H1 (cell line): ENCODE measurements around the gene AKTIP. TPM values are rescaled to one million over a fixed set of nuclear protein-coding genes. Genes with fewer than 3 reads are reported as not detected.

ENCODE experiments used
- CTCF ChIA-PET: fragments of 300-600 bp; sonication (Branson Sonifier 250); formaldehyde crosslinking; loops from one replicate; lab custom pipeline; 2021; ENCODE audit not compliant: partially characterized antibody; lab: Charles Lee
- POLR2A ChIA-PET: fragments of 300-600 bp; sonication (Branson Sonifier 250); formaldehyde crosslinking; loops from one replicate; lab custom pipeline; 2021; ENCODE audit warnings: inconsistent platforms; ENCODE audit not compliant: partially characterized antibody; lab: Charles Lee
- DNase-seq, 2 experiments: peaks; one replicate each; pipeline versions ENCODE4 v3.0.0 to v3.0.0-alpha.2; 2010 to 2022; ENCODE audit warnings: low spot score in 2 of 2, low read depth in 1 of 2, mixed read lengths in 1 of 2
- FAIRE-seq: peaks from 2 replicates; lab custom pipeline; 2011; peaks lifted over from hg19 to GRCh38; lab: Jason Lieb, UNC
- H2AFZ ChIP-seq: 2 replicates; pipeline ENCODE4 v1.8.1; 2012; ENCODE audit warnings: low read length, inconsistent platforms
- H2AK5ac ChIP-seq: 2 replicates; pipeline ENCODE4 v1.6.1; 2013; ENCODE audit warnings: low read depth, low read length
- H2BK120ac ChIP-seq: replicated peaks from 2 replicates; pipeline ENCODE3; 2013; ENCODE audit warnings: low read depth, low read length, inconsistent platforms
- H2BK12ac ChIP-seq: 2 replicates; pipeline ENCODE4 v1.6.1; 2013; ENCODE audit warnings: low read depth, low read length
- H2BK15ac ChIP-seq: 2 replicates; pipeline ENCODE4 v1.6.1; 2013; ENCODE audit warnings: low read length
- H2BK20ac ChIP-seq: 2 replicates; pipeline ENCODE4 v1.6.1; 2013; ENCODE audit warnings: low read length
- H2BK5ac ChIP-seq: 2 replicates; pipeline ENCODE4 v1.6.1; 2013; ENCODE audit warnings: low read depth, low read length
- H3K14ac ChIP-seq: 2 replicates; pipeline ENCODE4 v1.6.1; 2013; ENCODE audit warnings: inconsistent platforms; ENCODE audit not compliant: insufficient read length
- H3K18ac ChIP-seq: 2 replicates; pipeline ENCODE4 v1.6.1; 2013; ENCODE audit warnings: low read length; ENCODE audit errors: extremely low read depth
- H3K23ac ChIP-seq: 2 replicates; pipeline ENCODE4 v1.6.1; 2013; ENCODE audit warnings: inconsistent platforms; ENCODE audit not compliant: insufficient read length
- H3K23me2 ChIP-seq: 2 replicates; pipeline ENCODE4 v1.6.1; 2013; ENCODE audit warnings: low read depth, low read length
- H3K27ac ChIP-seq: 2 replicates; pipeline ENCODE4 v1.6.1; 2011; ENCODE audit warnings: low read depth, low read length, inconsistent platforms
- H3K27me3 ChIP-seq, 4 experiments: replicated peaks in 1 of 4; 1 replicate in 1 of 4; 2 replicates in 3 of 4; pipeline versions ENCODE4 v1.6.1 to v1.8.1; 2011 to 2013; ENCODE audit warnings: low read length in 3 of 4, mild to moderate bottlenecking in 3 of 4, inconsistent platforms in 2 of 4, mixed read lengths in 2 of 4, moderate library complexity in 1 of 4; ENCODE audit not compliant: control insufficient read depth in 3 of 4, insufficient read depth in 3 of 4; ENCODE audit errors: extremely low read depth in 1 of 4
- H3K36me3 ChIP-seq, 4 experiments: 2 replicates each; pipeline versions ENCODE4 v1.6.1 to v1.8.1; 2011 to 2013; ENCODE audit warnings: mild to moderate bottlenecking in 4 of 4, low read length in 3 of 4, moderate library complexity in 2 of 4, control low read depth in 1 of 4, inconsistent platforms in 1 of 4; ENCODE audit not compliant: insufficient read depth in 4 of 4, control insufficient read depth in 2 of 4
- H3K4ac ChIP-seq: replicated peaks from 2 replicates; pipeline ENCODE3; 2013; ENCODE audit warnings: low read length, low read depth, mixed read lengths, inconsistent platforms; ENCODE audit not compliant: insufficient read length
- H3K4me1 ChIP-seq, 4 experiments: replicated peaks in 1 of 4; 1 replicate in 1 of 4; 2 replicates in 3 of 4; pipeline versions ENCODE4 v1.6.1 to v1.8.1; 2011 to 2013; ENCODE audit warnings: low read length in 3 of 4, inconsistent platforms in 2 of 4, mixed read lengths in 1 of 4; ENCODE audit not compliant: insufficient read depth in 4 of 4, control insufficient read depth in 3 of 4
- H3K4me2 ChIP-seq, 2 experiments: 2 replicates each; pipeline versions ENCODE4 v1.6.1 to v1.8.1; 2011 to 2013; ENCODE audit warnings: low read depth in 2 of 2, low read length in 2 of 2, control low read depth in 1 of 2, inconsistent platforms in 1 of 2, mild to moderate bottlenecking in 1 of 2; ENCODE audit not compliant: insufficient read depth in 1 of 2
- H3K4me3 ChIP-seq, 4 experiments: fragments of 200-600, 300-600 bp in 1 of 4; sonication (generic), shearing (Covaris generic), sonication (Bioruptor Twin) in 1 of 4; 2 replicates each; pipeline versions ENCODE4 v1.5.1 to v1.8.1; 2011 to 2016; ENCODE audit warnings: low read length in 4 of 4, low read depth in 3 of 4, control low read depth in 2 of 4, inconsistent platforms in 2 of 4, mild to moderate bottlenecking in 2 of 4, mixed read lengths in 1 of 4, moderate library complexity in 1 of 4; ENCODE audit not compliant: insufficient read depth in 2 of 4; ENCODE audit errors: extremely low read depth in 1 of 4
- H3K56ac ChIP-seq: replicated peaks from 2 replicates; pipeline ENCODE3; 2013; ENCODE audit warnings: low read depth, mild to moderate bottlenecking, mixed read lengths, low read length, inconsistent platforms; ENCODE audit not compliant: insufficient read length
- H3K79me1 ChIP-seq: 2 replicates; pipeline ENCODE4 v1.6.1; 2013; ENCODE audit warnings: low read depth, low read length, control low read depth
- H3K79me2 ChIP-seq, 2 experiments: 2 replicates each; pipeline versions ENCODE4 v1.6.1 to v1.8.1; 2012 to 2013; ENCODE audit warnings: low read length in 2 of 2, mild to moderate bottlenecking in 2 of 2, inconsistent platforms in 1 of 2; ENCODE audit not compliant: insufficient read depth in 2 of 2, control insufficient read depth in 1 of 2
- H3K9ac ChIP-seq, 4 experiments: replicated peaks in 1 of 4; 1 replicate in 1 of 4; 2 replicates in 3 of 4; pipeline versions ENCODE4 v1.6.1 to v1.8.1; 2011 to 2013; ENCODE audit warnings: low read depth in 3 of 4, low read length in 3 of 4, control low read depth in 2 of 4, mild to moderate bottlenecking in 2 of 4, moderate library complexity in 2 of 4, inconsistent platforms in 1 of 4; ENCODE audit errors: extremely low read depth in 1 of 4
- H3K9me3 ChIP-seq, 2 experiments: 2 replicates each; pipeline versions ENCODE4 v1.6.1 to v1.8.1; 2012 to 2013; ENCODE audit warnings: mild to moderate bottlenecking in 2 of 2, moderate library complexity in 2 of 2, control low read depth in 1 of 2, inconsistent platforms in 1 of 2, low read depth in 1 of 2, low read length in 1 of 2, mixed read lengths in 1 of 2; ENCODE audit not compliant: insufficient read depth in 2 of 2
- H4K20me1 ChIP-seq, 2 experiments: replicated peaks in 1 of 2; 2 replicates each; pipeline versions ENCODE3 to v1.8.1; 2011 to 2013; ENCODE audit warnings: inconsistent platforms in 2 of 2, low read length in 2 of 2, mild to moderate bottlenecking in 1 of 2; ENCODE audit not compliant: insufficient read depth in 2 of 2, control insufficient read depth in 1 of 2
- H4K5ac ChIP-seq: 2 replicates; pipeline ENCODE4 v1.6.1; 2013; ENCODE audit warnings: low read length, low read depth, mixed read lengths, inconsistent platforms; ENCODE audit not compliant: insufficient read length
- H4K8ac ChIP-seq: 2 replicates; pipeline ENCODE4 v1.8.0; 2013; ENCODE audit warnings: mild to moderate bottlenecking, moderate library complexity, low read length, inconsistent platforms; ENCODE audit not compliant: insufficient read depth; ENCODE audit errors: extremely low read depth
- H4K91ac ChIP-seq: replicated peaks from 2 replicates; pipeline ENCODE3; 2013; ENCODE audit warnings: low read length, mixed read lengths, inconsistent platforms; ENCODE audit not compliant: insufficient read length
- BACH1 ChIP-seq: IDR thresholded peaks from 2 replicates; pipeline ENCODE4 v1.6.1; 2012; ENCODE audit warnings: low read length, improper control_type of control experiment
- BCL11A ChIP-seq, 2 experiments: IDR thresholded peaks; one replicate each; pipeline ENCODE4 v1.6.1; 2011; ENCODE audit warnings: low read depth in 2 of 2, low read length in 2 of 2, mild to moderate bottlenecking in 2 of 2
- CREB1 ChIP-seq: IDR thresholded peaks from 2 replicates; pipeline ENCODE4 v1.6.1; 2012; ENCODE audit warnings: inconsistent platforms
- EZH2 ChIP-seq: fragments of 200-600 bp; sonication (generic); IDR thresholded peaks from 2 replicates; pipeline ENCODE4 v1.7.1; 2012; ENCODE audit warnings: low read depth, mild to moderate bottlenecking, moderate library complexity, low read length, inconsistent platforms; ENCODE audit not compliant: severe bottlenecking
- JUND ChIP-seq: IDR thresholded peaks from 2 replicates; pipeline ENCODE4 v1.6.1; 2011; ENCODE audit warnings: mild to moderate bottlenecking, improper control_type of control experiment, low read length
- KDM4A ChIP-seq: IDR thresholded peaks from one replicate; pipeline ENCODE4 v1.7.1; 2012; ENCODE audit warnings: low read depth, mild to moderate bottlenecking, moderate library complexity, low read length, inconsistent platforms; ENCODE audit not compliant: severe bottlenecking
- KDM5A ChIP-seq: fragments of 200-600 bp; IDR thresholded peaks from 2 replicates; pipeline ENCODE4 v1.7.1; 2012; ENCODE audit warnings: mild to moderate bottlenecking, low read length, inconsistent platforms, mixed read lengths
- NANOG ChIP-seq: IDR thresholded peaks from 2 replicates; pipeline ENCODE4 v1.6.1; 2011; ENCODE audit warnings: low read length, low read depth, mild to moderate bottlenecking, inconsistent platforms; ENCODE audit not compliant: insufficient read depth, poor library complexity, severe bottlenecking
- NRF1 ChIP-seq: IDR thresholded peaks from 2 replicates; pipeline ENCODE4 v1.6.1; 2011; ENCODE audit warnings: mild to moderate bottlenecking, low read depth, low read length, improper control_type of control experiment
- SIRT6 ChIP-seq: IDR thresholded peaks from one replicate; pipeline ENCODE4 v1.7.1; 2012; ENCODE audit warnings: low read length, inconsistent platforms
- SP1 ChIP-seq: IDR thresholded peaks from 2 replicates; pipeline ENCODE4 v1.6.1; 2011; ENCODE audit warnings: low read depth, low read length
- SP4 ChIP-seq: IDR thresholded peaks from 2 replicates; pipeline ENCODE4 v1.6.1; 2012; ENCODE audit warnings: low read length, inconsistent platforms
- TAF1 ChIP-seq: IDR thresholded peaks from 2 replicates; pipeline ENCODE4 v1.6.1; 2011; ENCODE audit warnings: mild to moderate bottlenecking, low read depth, low read length
- TAF7 ChIP-seq: optimal IDR thresholded peaks from 2 replicates; pipeline ENCODE3; 2011; ENCODE audit warnings: low read depth, mild to moderate bottlenecking, inconsistent platforms, low read length, moderate library complexity, borderline replicate concordance
- YY1 ChIP-seq: IDR thresholded peaks from 2 replicates; pipeline ENCODE4 v1.6.1; 2011; ENCODE audit warnings: low read depth, mild to moderate bottlenecking, low read length
- ZNF274 ChIP-seq: IDR thresholded peaks from 2 replicates; pipeline ENCODE4 v1.7.0; 2012; ENCODE audit warnings: low read length, borderline replicate concordance; ENCODE audit errors: extremely low read depth
- WGBS, 2 experiments: shearing (Covaris generic) in 1 of 2; methylation state at CpG; one replicate each; pipeline versions ENCODE4 v1.1.6 to v1.1.7; 2013 to 2015; ENCODE audit warnings: low lambda C conversion rate in 2 of 2, mixed read lengths in 2 of 2, inconsistent platforms in 1 of 2, low coverage in 1 of 2, missing lambda C conversion rate in 1 of 2; ENCODE audit not compliant: insufficient replicate concordance in 2 of 2, insufficient coverage in 1 of 2, insufficient read length in 1 of 2; ENCODE audit errors: extremely low coverage in 1 of 2, missing lambda C conversion rate in 1 of 2; 5-methylcytosine and 5-hydroxymethylcytosine counted together
- polyA plus RNA-seq, 7 experiments: library from polyadenylated mRNA; depleted of rRNA in 3 of 7; stranded (reverse) in 5 of 7; unstranded in 2 of 7; fragments of >200 nt in 5 of 7; fragments of 200-250 nt in 2 of 7; gene quantifications; 1 replicate in 5 of 7; 2 replicates in 1 of 7; 4 replicates in 1 of 7; pipeline versions ENCODE4 v1.2.1 to v1.2.3, GENCODE V29; 2011 to 2013; ENCODE audit warnings: missing spikeins in 2 of 7, mixed read lengths in 2 of 7
- total RNA-seq: library from RNA; stranded (reverse); fragmentation: NEBNext Ultra II Directional; extraction: Animal tissue kit (Norgen Biotek cat#: 25700); gene quantifications from 2 replicates; pipeline ENCODE4 v1.2.1, GENCODE V29; 2021

Gene AKTIP
- total and polyA plus RNA-seq, 2 of the 8 experiments (the other 6 are each of a cell fraction or from before 2014, with no cell fraction given): 15.0 to 15.6 TPM

DNA sequence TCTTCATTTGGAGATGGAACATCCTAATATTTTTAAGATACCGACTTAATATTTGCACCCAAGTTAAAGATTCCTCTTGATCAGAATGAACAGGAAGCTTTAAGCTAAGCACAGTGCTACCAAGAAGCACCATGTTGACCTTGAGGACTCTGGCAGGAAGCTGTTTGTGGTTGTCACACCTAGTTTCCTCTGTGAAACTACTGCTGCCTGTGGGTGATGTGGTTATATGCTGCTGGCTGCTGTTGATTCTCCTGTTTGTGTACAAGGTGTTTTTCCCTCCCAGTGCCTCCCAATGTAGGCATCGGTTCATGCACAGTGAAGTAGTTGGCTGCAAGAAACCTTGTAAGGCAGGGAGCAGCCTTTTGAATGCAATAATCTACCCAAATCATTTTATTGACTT is 45.3 kb downstream of the AKTIP start:
- Histone ChIP-seq H3K79me2 (no peaks in the 10 kb centered on the region), H3K36me3 (peaks cover 12 to 62% (median 23%) of the 10 kb centered on the region in 4 experiments), H3K23me2 (no peaks in the 10 kb centered on the region), H3K9me3 (no peaks in the 10 kb centered on the region), H2AFZ (no peak overlapping the region), H3K4ac (no peak overlapping the region), H3K14ac (no peak overlapping the region), H4K91ac (no peak overlapping the region), H2BK12ac (no peak overlapping the region), H3K4me2 (no peak overlapping the region), H3K23ac (no peak overlapping the region), H3K18ac (no peak overlapping the region), H3K27me3 (no peaks in the 10 kb centered on the region), H2BK5ac (no peak overlapping the region), H4K8ac (no peak overlapping the region), H4K20me1 (peaks cover 0 to 1% of the 10 kb centered on the region in 2 experiments), H3K27ac (no peak overlapping the region), H3K56ac (no peak overlapping the region), H2BK20ac (no peak overlapping the region), H3K79me1 (no peaks in the 10 kb centered on the region), H3K4me3 (no peak overlapping the region), H3K9ac (no peak overlapping the region), H3K4me1 (no peaks in the 10 kb centered on the region), H2BK15ac (no peak overlapping the region), H2BK120ac (no peak overlapping the region), H2AK5ac (no peak overlapping the region), H4K5ac (no peak overlapping the region)
- WGBS, 2 experiments: 88% methylated on average over 2 of the region's 2 CpGs; no CpG with 5 or more reads in 1 of the 2 experiments
- TF ChIP-seq KDM5A (no peak), SP1 (no peak), SP4 (no peak), CREB1 (no peak), TAF7 (no peak), NANOG (no peak), KDM4A (no peak), NRF1 (no peak), TAF1 (no peak), EZH2 (no peak), BCL11A (IDR thresholded peaks at IDR 0.05; ENCODE audit: low read depth in 2 of 2, low read length in 2 of 2) (no peak), BACH1 (no peak), JUND (no peak), ZNF274 (no peak), YY1 (no peak), SIRT6 (no peak)
- no peak for FAIRE-seq
- ChIA-PET POLR2A (interaction anchor here (0.7 to 0.9 kb wide), 2 partner anchors 13 to 33 kb away, joined by 3 read pairs; no protein-coding TSS in a partner anchor), CTCF (no interaction called here)
- no peak for DNase-seq
